Hepatocyte (in vitro differentiated cells): ENCODE results near the gene RCAN2. TPM values are rescaled to one million over a fixed set of nuclear protein-coding genes. Genes with fewer than 3 reads are reported as not detected.

Experiments
- DNase-seq: peaks from one replicate; pipeline ENCODE4 v3.0.0-alpha.2; 2016; ENCODE audit warnings: low spot score
- H2AFZ ChIP-seq: fragments of 200-600 bp; sonication (generic); 2 replicates; pipeline ENCODE4 v1.6.0; 2016; ENCODE audit warnings: antibody characterized with exemption, mild to moderate bottlenecking
- H3K27ac ChIP-seq: fragments of 200-600 bp; sonication (generic); 2 replicates; pipeline ENCODE4 v1.5.1; 2016; ENCODE audit warnings: mild to moderate bottlenecking
- H3K27me3 ChIP-seq: fragments of 200-600 bp; sonication (generic); 2 replicates; pipeline ENCODE4 v1.6.1; 2016
- H3K36me3 ChIP-seq: fragments of 200-600 bp; sonication (generic); replicated peaks from 2 replicates; pipeline ENCODE4 v1.5.1; 2016; ENCODE audit warnings: low read depth; ENCODE audit not compliant: insufficient read depth
- H3K4me1 ChIP-seq: fragments of 200-600 bp; sonication (generic); 2 replicates; pipeline ENCODE4 v1.5.1; 2016; ENCODE audit warnings: mild to moderate bottlenecking, moderate library complexity; ENCODE audit not compliant: insufficient read depth
- H3K4me2 ChIP-seq: fragments of 200-600 bp; sonication (generic); 2 replicates; pipeline ENCODE4 v1.6.0; 2016
- H3K4me3 ChIP-seq: fragments of 200-600 bp; sonication (generic); 2 replicates; pipeline ENCODE4 v1.5.1; 2016; ENCODE audit warnings: mild to moderate bottlenecking
- H3K79me2 ChIP-seq: fragments of 200-600 bp; sonication (generic); 2 replicates; pipeline ENCODE4 v1.6.0; 2017; ENCODE audit warnings: mild to moderate bottlenecking
- H3K9me2 ChIP-seq: fragments of 200-600 bp; sonication (generic); replicated peaks from 2 replicates; pipeline ENCODE4 v1.6.0; 2017; ENCODE audit warnings: mild to moderate bottlenecking; ENCODE audit not compliant: insufficient read depth
- H3K9me3 ChIP-seq: fragments of 200-600 bp; sonication (generic); 2 replicates; pipeline ENCODE4 v1.5.1; 2016; ENCODE audit warnings: low read depth, mild to moderate bottlenecking
- H4K20me1 ChIP-seq: fragments of 200-600 bp; sonication (generic); 2 replicates; pipeline ENCODE4 v1.6.0; 2016; ENCODE audit warnings: mild to moderate bottlenecking; ENCODE audit not compliant: insufficient read depth, poor library complexity, severe bottlenecking
- CTCF ChIP-seq: fragments of 200-600 bp; sonication (generic); IDR thresholded peaks from 2 replicates; pipeline ENCODE4 v1.5.1; 2016; ENCODE audit warnings: antibody characterized with exemption, mild to moderate bottlenecking; ENCODE audit not compliant: poor library complexity
- EZH2 ChIP-seq: fragments of 200-600 bp; sonication (generic); IDR thresholded peaks from 2 replicates; pipeline ENCODE4 v1.6.1; 2016; ENCODE audit warnings: antibody characterized with exemption, mild to moderate bottlenecking, borderline replicate concordance
- EZH2phosphoT487 ChIP-seq: fragments of 200-600 bp; sonication (generic); IDR thresholded peaks from one replicate; pipeline ENCODE4 v1.6.1; 2018; ENCODE audit warnings: antibody characterized with exemption, mild to moderate bottlenecking, low read depth, moderate library complexity; ENCODE audit not compliant: unreplicated experiment, severe bottlenecking
- WGBS: methylation state at CpG from one replicate; pipeline ENCODE4 v1.1.6; 2016; ENCODE audit warnings: low lambda C conversion rate; ENCODE audit errors: missing lambda C conversion rate; 5-methylcytosine and 5-hydroxymethylcytosine counted together
- polyA plus RNA-seq: library from polyadenylated mRNA; unstranded; fragments of >200 nt; fragmentation: Nextera tagmentation; extraction: Ambion mirVana; gene quantifications from 2 replicates; pipeline ENCODE4 v1.2.1, GENCODE V29; 2016
- total RNA-seq: library from RNA; depleted of rRNA; stranded (reverse); fragments of >200 nt; gene quantifications from 2 replicates; pipeline ENCODE4 v1.2.3, GENCODE V29; 2014

RCAN2 gene
- total and polyA plus RNA-seq, 2 experiments from 2014 or later, result 5.0 to 6.6 TPM

GRCh38 chr6:46258249-46258648 is 233.0 kb downstream of the RCAN2 start:
- Histone ChIP-seq H3K4me1 (no peaks in the 10 kb centered on the region), H3K9me2 (no peaks in the 10 kb centered on the region), H3K27ac (no peak overlapping the region), H3K4me3 (no peak overlapping the region), H4K20me1 (no peaks in the 10 kb centered on the region), H3K4me2 (no peak overlapping the region), H3K27me3 (no peaks in the 10 kb centered on the region), H3K36me3 (no peaks in the 10 kb centered on the region), H2AFZ (no peak overlapping the region), H3K9me3 (no peaks in the 10 kb centered on the region), H3K79me2 (no peaks in the 10 kb centered on the region)
- 94% methylated on average over 2 of the region's 2 CpGs for WGBS
- no peak for DNase-seq
- no peak for TF ChIP-seq EZH2
- TF ChIP-seq EZH2phosphoT487, result no peak

GRCh38 chr6:46255528-46255927 is 235.7 kb downstream of the RCAN2 start:
- Histone ChIP-seq H3K9me2 (no peaks in the 10 kb centered on the region), H3K9me3 (no peaks in the 10 kb centered on the region), H2AFZ (no peak overlapping the region), H3K27me3 (no peaks in the 10 kb centered on the region), H4K20me1 (no peaks in the 10 kb centered on the region), H3K79me2 (no peaks in the 10 kb centered on the region), H3K4me3 (no peak overlapping the region), H3K36me3 (no peaks in the 10 kb centered on the region), H3K4me1 (no peaks in the 10 kb centered on the region), H3K27ac (peak overlapping the region; percentile 14), H3K4me2 (no peak overlapping the region)
- TF ChIP-seq CTCF (no peak), EZH2phosphoT487 (no peak)
- DNase-seq, result no peak
- 82% methylated on average over 5 of the region's 5 CpGs for WGBS

DNA sequence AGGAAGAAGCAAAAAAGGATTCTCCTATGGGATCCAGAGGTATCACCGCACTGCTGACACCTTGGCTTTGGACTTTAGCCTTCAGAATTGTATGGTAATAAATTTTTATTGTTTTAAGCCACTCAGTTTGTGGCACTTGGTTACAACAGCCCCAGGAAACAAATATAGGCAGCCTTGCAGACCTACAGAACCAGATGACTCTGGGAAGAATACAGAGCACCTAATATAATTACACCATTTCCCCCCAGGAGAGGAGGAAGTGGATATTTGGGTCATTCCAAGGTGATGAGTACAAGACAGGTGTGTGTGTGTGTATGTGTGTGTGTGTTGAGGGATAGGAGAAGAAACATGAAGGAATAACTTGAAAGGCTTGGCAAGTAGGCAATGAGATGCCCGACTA is 236.3 kb downstream of the RCAN2 start:
- no peak overlapping the region for H3K4me2 ChIP-seq
- no peaks in the 10 kb centered on the region for H4K20me1 ChIP-seq
- no peaks in the 10 kb centered on the region for H3K9me3 ChIP-seq
- TF ChIP-seq CTCF, result no peak
- no peak for TF ChIP-seq EZH2
- no peak for TF ChIP-seq EZH2phosphoT487
- WGBS, result 89% methylated on average over 2 of the region's 2 CpGs
- DNase-seq, result peak; percentile 48
- no peaks in the 10 kb centered on the region for H3K4me1 ChIP-seq
- H3K9me2 ChIP-seq, result no peaks in the 10 kb centered on the region
- no peaks in the 10 kb centered on the region for H3K36me3 ChIP-seq
- H2AFZ ChIP-seq, result no peak overlapping the region
- H3K4me3 ChIP-seq, result no peak overlapping the region
- no peaks in the 10 kb centered on the region for H3K79me2 ChIP-seq
- no peaks in the 10 kb centered on the region for H3K27me3 ChIP-seq
- peak overlapping the region; percentile 14 for H3K27ac ChIP-seq

DNA sequence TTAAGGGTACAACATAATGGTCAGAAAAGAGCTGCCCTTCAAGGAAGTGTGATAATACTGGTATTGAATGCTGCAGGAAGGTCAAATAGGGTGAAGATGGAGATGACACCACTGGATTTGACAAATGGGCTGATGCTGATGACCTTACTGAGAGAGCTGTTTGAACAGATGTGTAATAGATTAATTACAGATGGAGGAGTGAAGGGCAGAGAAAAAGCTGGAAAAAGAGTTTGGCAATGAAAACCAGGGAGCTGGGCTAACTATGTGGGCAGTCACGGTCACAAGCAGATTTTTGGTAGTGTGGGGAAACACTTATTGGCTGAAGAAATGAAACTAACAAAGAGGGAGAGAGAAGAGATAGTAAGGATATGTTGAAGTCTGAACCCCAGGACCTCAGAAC is 236.9 kb downstream of the RCAN2 start:
- 95% methylated on average over 1 of the region's 1 CpG for WGBS
- no peak for DNase-seq

More for the DNA sequence above, 236.9 kb downstream of the RCAN2 start:
- H3K79me2 ChIP-seq, result no peaks in the 10 kb centered on the region
- no peak overlapping the region for H3K4me3 ChIP-seq
- H3K36me3 ChIP-seq, result no peaks in the 10 kb centered on the region
- H4K20me1 ChIP-seq, result no peaks in the 10 kb centered on the region
- no peaks in the 10 kb centered on the region for H3K9me2 ChIP-seq
- no peaks in the 10 kb centered on the region for H3K27me3 ChIP-seq
- peak overlapping the region; percentile 41 for H3K27ac ChIP-seq
- TF ChIP-seq EZH2, result no peak
- no peak for TF ChIP-seq CTCF
- TF ChIP-seq EZH2phosphoT487, result no peak
- no peaks in the 10 kb centered on the region for H3K4me1 ChIP-seq
- H3K9me3 ChIP-seq, result no peaks in the 10 kb centered on the region
- no peak overlapping the region for H3K4me2 ChIP-seq
- no peak overlapping the region for H2AFZ ChIP-seq
